ENCODE results near the gene GLMP.

- TF ChIP-seq POLR2A (IDR thresholded peaks at IDR 0.05): no peak
- TF ChIP-seq, protein P1, sequence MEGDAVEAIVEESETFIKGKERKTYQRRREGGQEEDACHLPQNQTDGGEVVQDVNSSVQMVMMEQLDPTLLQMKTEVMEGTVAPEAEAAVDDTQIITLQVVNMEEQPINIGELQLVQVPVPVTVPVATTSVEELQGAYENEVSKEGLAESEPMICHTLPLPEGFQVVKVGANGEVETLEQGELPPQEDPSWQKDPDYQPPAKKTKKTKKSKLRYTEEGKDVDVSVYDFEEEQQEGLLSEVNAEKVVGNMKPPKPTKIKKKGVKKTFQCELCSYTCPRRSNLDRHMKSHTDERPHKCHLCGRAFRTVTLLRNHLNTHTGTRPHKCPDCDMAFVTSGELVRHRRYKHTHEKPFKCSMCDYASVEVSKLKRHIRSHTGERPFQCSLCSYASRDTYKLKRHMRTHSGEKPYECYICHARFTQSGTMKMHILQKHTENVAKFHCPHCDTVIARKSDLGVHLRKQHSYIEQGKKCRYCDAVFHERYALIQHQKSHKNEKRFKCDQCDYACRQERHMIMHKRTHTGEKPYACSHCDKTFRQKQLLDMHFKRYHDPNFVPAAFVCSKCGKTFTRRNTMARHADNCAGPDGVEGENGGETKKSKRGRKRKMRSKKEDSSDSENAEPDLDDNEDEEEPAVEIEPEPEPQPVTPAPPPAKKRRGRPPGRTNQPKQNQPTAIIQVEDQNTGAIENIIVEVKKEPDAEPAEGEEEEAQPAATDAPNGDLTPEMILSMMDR (IDR thresholded peaks at IDR 0.05): no peak
These were observed 21.4 kb upstream of the GLMP start for GRCh38 chr1:156316909-156317308.
